ENCODE measurements around the gene HOXD13.
A peak's percentile ranks its signal among the peaks of the same experiment; 100 is the strongest.

Gene HOXD13

DNA sequence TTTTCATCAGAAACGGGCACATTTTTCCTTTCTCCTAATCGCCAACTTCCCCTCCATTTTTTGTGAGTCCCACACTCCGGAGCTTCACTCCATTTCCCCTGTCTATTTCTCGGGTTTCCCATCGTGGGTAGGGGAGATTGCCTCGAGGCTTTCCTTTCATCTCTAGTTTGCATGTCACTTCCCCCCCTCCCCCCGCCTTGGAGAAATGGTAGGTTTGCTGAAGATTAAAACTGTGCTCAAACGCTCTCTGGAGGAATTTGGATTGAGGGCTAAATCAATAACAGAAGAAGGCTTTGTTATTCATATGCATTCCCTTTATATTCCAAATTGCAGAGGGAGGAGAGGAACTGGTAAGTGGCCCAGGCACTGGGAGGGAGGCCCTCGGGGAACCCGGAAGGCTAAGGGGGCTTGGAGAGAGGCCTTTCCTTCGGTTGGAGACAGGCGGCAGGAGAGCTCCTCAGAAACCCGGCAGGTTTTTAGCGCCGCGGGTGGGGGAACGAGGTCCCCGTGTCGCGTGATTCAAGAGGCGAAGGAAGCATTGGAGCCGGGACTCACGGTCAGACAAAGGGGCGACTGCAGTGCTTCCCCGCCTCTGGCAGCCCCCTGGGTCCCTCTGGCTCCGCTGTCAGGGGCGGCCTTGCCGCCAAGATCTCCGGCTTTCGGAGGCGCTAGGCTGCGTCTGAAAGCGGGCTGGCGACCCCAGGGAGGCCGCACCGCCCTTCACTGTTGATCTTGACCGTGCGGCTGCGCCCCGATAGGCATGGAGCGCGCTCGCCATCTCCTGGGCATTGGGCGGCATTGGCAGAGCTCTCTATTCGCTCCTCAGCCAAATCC is 4.7 kb downstream of the HOXD13 start:
- H3K27me3 ChIP-seq (ENCODE audit: control insufficient read depth, low read length), result peaks cover 30% of the 10 kb centered on the region
- peak overlapping the region; percentile 55 for H3K4me3 ChIP-seq (ENCODE audit: low read length)
- H4K20me1 ChIP-seq (ENCODE audit: control insufficient read depth, insufficient read depth, low read depth, low read length), result no peaks in the 10 kb centered on the region
- peak overlapping the region; percentile 60 for H3K4me2 ChIP-seq (ENCODE audit: low read length)
- H3K79me2 ChIP-seq (ENCODE audit: control insufficient read depth, low read length), result no peaks in the 10 kb centered on the region
- H3K36me3 ChIP-seq (ENCODE audit: control insufficient read depth, low read length), result no peaks in the 10 kb centered on the region
- H3K9me3 ChIP-seq (ENCODE audit: control insufficient read depth, insufficient read depth, low read length), result no peaks in the 10 kb centered on the region
- H3K9me2 ChIP-seq (replicated peaks; ENCODE audit: control insufficient read depth, low read length), result no peaks in the 10 kb centered on the region
- TF ChIP-seq EZH2phosphoT487 (IDR thresholded peaks at IDR 0.05; ENCODE audit: borderline replicate concordance, low read length), result no peak
- TF ChIP-seq, protein P1, sequence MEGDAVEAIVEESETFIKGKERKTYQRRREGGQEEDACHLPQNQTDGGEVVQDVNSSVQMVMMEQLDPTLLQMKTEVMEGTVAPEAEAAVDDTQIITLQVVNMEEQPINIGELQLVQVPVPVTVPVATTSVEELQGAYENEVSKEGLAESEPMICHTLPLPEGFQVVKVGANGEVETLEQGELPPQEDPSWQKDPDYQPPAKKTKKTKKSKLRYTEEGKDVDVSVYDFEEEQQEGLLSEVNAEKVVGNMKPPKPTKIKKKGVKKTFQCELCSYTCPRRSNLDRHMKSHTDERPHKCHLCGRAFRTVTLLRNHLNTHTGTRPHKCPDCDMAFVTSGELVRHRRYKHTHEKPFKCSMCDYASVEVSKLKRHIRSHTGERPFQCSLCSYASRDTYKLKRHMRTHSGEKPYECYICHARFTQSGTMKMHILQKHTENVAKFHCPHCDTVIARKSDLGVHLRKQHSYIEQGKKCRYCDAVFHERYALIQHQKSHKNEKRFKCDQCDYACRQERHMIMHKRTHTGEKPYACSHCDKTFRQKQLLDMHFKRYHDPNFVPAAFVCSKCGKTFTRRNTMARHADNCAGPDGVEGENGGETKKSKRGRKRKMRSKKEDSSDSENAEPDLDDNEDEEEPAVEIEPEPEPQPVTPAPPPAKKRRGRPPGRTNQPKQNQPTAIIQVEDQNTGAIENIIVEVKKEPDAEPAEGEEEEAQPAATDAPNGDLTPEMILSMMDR (IDR thresholded peaks at IDR 0.05; ENCODE audit: low read depth, low read length, poor library complexity, severe bottlenecking), result peak; percentile 57
- no peak overlapping the region for H3K27ac ChIP-seq (ENCODE audit: low read depth, low read length)
- no peaks in the 10 kb centered on the region for H3F3A ChIP-seq (ENCODE audit: control insufficient read depth, insufficient read depth)
- H3K4me1 ChIP-seq (ENCODE audit: control insufficient read depth, low read length), result peaks cover 11% of the 10 kb centered on the region

DNA sequence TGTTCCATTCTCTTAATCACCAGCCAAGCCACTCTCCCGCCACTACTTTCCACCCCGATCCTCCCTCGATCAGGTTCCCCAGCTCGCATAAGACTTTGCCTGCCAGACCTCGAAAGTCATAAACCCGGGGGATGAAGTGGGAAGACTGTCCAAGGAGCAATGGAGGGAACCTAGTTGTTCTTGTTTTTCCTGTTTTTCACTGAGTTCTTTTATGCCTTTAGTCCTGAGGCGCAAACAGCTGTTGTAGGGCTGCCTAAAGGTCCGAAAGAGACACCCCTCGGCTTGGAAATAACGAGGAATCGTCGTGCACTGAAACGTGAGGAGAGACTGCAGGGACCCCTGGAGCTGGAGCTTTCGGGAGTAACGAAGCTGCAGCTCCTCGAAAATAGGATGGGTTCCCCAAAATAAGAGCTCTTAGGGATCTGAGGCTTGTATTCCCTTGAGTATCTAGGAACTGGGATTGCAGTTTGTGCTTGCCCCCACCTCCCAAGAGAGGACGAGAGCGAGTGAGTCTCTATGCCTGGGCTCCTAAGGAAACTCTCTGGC is 5.4 kb downstream of the HOXD13 start:
- no peaks in the 10 kb centered on the region for H4K20me1 ChIP-seq (ENCODE audit: control insufficient read depth, insufficient read depth, low read depth, low read length)

DNA sequence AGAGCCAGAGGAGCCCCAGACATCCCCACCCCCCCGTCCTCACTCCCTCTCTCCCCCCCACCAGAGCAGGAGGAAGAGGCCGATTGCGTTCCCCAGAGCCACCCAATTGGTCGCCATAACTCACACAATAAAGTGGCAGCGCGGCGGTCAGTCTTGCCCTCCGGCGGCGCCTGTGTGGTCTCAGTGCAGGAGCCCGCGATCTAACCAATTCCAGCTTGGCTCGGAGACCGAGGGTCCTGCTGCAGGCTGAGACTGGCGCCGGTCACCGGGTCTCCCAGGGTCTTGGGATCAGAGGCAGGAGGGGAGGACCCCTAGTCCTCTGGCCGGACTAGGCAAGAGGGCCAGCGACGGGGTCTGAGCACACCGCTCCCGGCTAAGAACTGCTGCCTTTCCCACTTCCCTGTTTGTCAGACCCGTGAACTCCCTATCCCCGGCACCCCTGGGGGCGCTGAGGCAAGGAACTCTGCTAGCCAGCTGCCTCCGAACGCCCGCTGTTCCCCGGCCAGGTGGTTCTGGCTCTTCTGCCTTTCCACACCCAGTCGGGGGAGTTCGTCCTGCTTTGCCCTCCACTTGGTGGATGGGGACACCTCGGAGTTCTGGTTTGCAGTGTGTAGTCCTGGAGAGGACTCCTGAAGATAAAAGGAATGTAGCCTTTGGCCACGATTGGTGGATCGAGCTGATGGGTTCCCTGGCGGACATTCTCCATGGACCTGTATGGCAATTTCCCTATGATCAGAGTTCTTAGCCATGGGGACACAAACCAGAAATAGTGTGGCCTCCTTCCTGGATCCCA is 6.0 kb downstream of the HOXD13 start:
- Histone ChIP-seq H3K36me3 (ENCODE audit: control insufficient read depth, low read length) (no peaks in the 10 kb centered on the region), H3K4me2 (ENCODE audit: low read length) (no peak overlapping the region), H3K4me3 (ENCODE audit: low read length) (no peak overlapping the region), H3K27me3 (ENCODE audit: control insufficient read depth, low read length) (peaks cover 30% of the 10 kb centered on the region), H3K4me1 (ENCODE audit: control insufficient read depth, low read length) (peaks cover 11% of the 10 kb centered on the region), H3K9me3 (ENCODE audit: control insufficient read depth, insufficient read depth, low read length) (no peaks in the 10 kb centered on the region), H3K9me2 (replicated peaks; ENCODE audit: control insufficient read depth, low read length) (no peaks in the 10 kb centered on the region), H3K79me2 (ENCODE audit: control insufficient read depth, low read length) (no peaks in the 10 kb centered on the region), H4K20me1 (ENCODE audit: control insufficient read depth, insufficient read depth, low read depth, low read length) (no peaks in the 10 kb centered on the region), H3K27ac (ENCODE audit: low read depth, low read length) (no peak overlapping the region), H3F3A (ENCODE audit: control insufficient read depth, insufficient read depth) (no peaks in the 10 kb centered on the region)
- TF ChIP-seq, protein P1 (IDR thresholded peaks at IDR 0.05; ENCODE audit: low read depth, low read length, poor library complexity, severe bottlenecking), result no peak
- no peak for TF ChIP-seq EZH2phosphoT487 (IDR thresholded peaks at IDR 0.05; ENCODE audit: borderline replicate concordance, low read length)

More for the DNA sequence above, 5.4 kb downstream of the HOXD13 start:
- no peaks in the 10 kb centered on the region for H3K36me3 ChIP-seq (ENCODE audit: control insufficient read depth, low read length)
- H3K9me3 ChIP-seq (ENCODE audit: control insufficient read depth, insufficient read depth, low read length), result no peaks in the 10 kb centered on the region
- H3K4me1 ChIP-seq (ENCODE audit: control insufficient read depth, low read length), result peaks cover 11% of the 10 kb centered on the region
- TF ChIP-seq, protein P1 (IDR thresholded peaks at IDR 0.05; ENCODE audit: low read depth, low read length, poor library complexity, severe bottlenecking), result no peak
- no peak for TF ChIP-seq EZH2phosphoT487 (IDR thresholded peaks at IDR 0.05; ENCODE audit: borderline replicate concordance, low read length)
- no peaks in the 10 kb centered on the region for H3K9me2 ChIP-seq (replicated peaks; ENCODE audit: control insufficient read depth, low read length)
- H3K27me3 ChIP-seq (ENCODE audit: control insufficient read depth, low read length), result peaks cover 30% of the 10 kb centered on the region
- no peak overlapping the region for H3K27ac ChIP-seq (ENCODE audit: low read depth, low read length)
- peak overlapping the region; percentile 60; the same call in 1 of the 2 replicates for H3K4me2 ChIP-seq (ENCODE audit: low read length)
- H3K79me2 ChIP-seq (ENCODE audit: control insufficient read depth, low read length), result no peaks in the 10 kb centered on the region
- no peak overlapping the region; the same call in 1 of the 2 replicates for H3K4me3 ChIP-seq (ENCODE audit: low read length)
- H3F3A ChIP-seq (ENCODE audit: control insufficient read depth, insufficient read depth), result no peaks in the 10 kb centered on the region
